Karpas-422 (cell line): ENCODE results near the gene TPRKB. TPM values are rescaled to one million over a fixed set of nuclear protein-coding genes. Genes with fewer than 3 reads are reported as not detected.
"Not testable (repeated sequence)": the region's sequence is repeated elsewhere in the genome, so short reads cannot be mapped to it uniquely, and the experiment has no call there.

ENCODE experiments used
- DNase-seq: peaks from one replicate; pipeline ENCODE4 v3.0.0-alpha.2; 2015
- H2AFZ ChIP-seq: fragments of 200-600 bp; sonication (generic); 2 replicates; pipeline ENCODE4 v1.6.1; 2014; ENCODE audit warnings: antibody characterized with exemption, low read length, mixed read lengths
- H3K27ac ChIP-seq: fragments of 200-600 bp; sonication (generic); 2 replicates; pipeline ENCODE4 v1.5.1; 2014; ENCODE audit warnings: mild to moderate bottlenecking, low read length, moderate library complexity
- H3K27me3 ChIP-seq: fragments of 200-600 bp; sonication (generic); 2 replicates; pipeline ENCODE4 v1.6.1; 2014; ENCODE audit warnings: low read length, mixed read lengths
- H3K36me3 ChIP-seq: fragments of 200-600 bp; sonication (generic); 2 replicates; pipeline ENCODE4 v1.6.1; 2014; ENCODE audit warnings: low read length, mixed read lengths; ENCODE audit not compliant: insufficient read depth
- H3K4me1 ChIP-seq: fragments of 200-600 bp; sonication (generic); 2 replicates; pipeline ENCODE4 v1.6.1; 2014; ENCODE audit warnings: mild to moderate bottlenecking, low read length, mixed read lengths
- H3K4me2 ChIP-seq: fragments of 200-600 bp; sonication (generic); 2 replicates; pipeline ENCODE4 v1.6.1; 2014; ENCODE audit warnings: low read length, low read depth, mild to moderate bottlenecking; ENCODE audit not compliant: poor library complexity, severe bottlenecking
- H3K4me3 ChIP-seq: fragments of 200-600 bp; sonication (generic); 2 replicates; pipeline ENCODE4 v1.5.1; 2014; ENCODE audit warnings: mild to moderate bottlenecking, antibody characterized with exemption, low read length, mixed read lengths
- H3K79me2 ChIP-seq: fragments of 200-600 bp; sonication (generic); 2 replicates; pipeline ENCODE4 v1.6.1; 2014; ENCODE audit warnings: mild to moderate bottlenecking, low read length, mixed read lengths
- H3K9ac ChIP-seq: fragments of 200-600 bp; sonication (generic); 2 replicates; pipeline ENCODE4 v1.6.0; 2014; ENCODE audit warnings: low read length
- H3K9me2 ChIP-seq: fragments of 200-600 bp; sonication (generic), shearing (Covaris generic); replicated peaks from 2 replicates; pipeline ENCODE4 v1.6.0; 2014; ENCODE audit warnings: mild to moderate bottlenecking, low read length, moderate library complexity; ENCODE audit not compliant: insufficient read depth
- H3K9me3 ChIP-seq: fragments of 300-700, 200-600 bp; sonication (generic); 2 replicates; pipeline ENCODE4 v1.6.1; 2014; ENCODE audit warnings: low read length, mixed read lengths
- H4K20me1 ChIP-seq: fragments of 200-600 bp; sonication (generic); 2 replicates; pipeline ENCODE4 v1.6.1; 2014; ENCODE audit warnings: mild to moderate bottlenecking, antibody characterized with exemption, low read length, low read depth; ENCODE audit not compliant: insufficient read depth
- total RNA-seq: library from RNA; depleted of rRNA; stranded (reverse); fragments of >200 nt; shearing (Covaris generic); gene quantifications from 2 replicates; pipeline ENCODE4 v1.2.3, GENCODE V29; 2014; ENCODE audit warnings: low replicate concordance; rRNA removed

Gene TPRKB
- total RNA-seq, result 37.4 and 78.0 TPM in 2 replicates

DNA sequence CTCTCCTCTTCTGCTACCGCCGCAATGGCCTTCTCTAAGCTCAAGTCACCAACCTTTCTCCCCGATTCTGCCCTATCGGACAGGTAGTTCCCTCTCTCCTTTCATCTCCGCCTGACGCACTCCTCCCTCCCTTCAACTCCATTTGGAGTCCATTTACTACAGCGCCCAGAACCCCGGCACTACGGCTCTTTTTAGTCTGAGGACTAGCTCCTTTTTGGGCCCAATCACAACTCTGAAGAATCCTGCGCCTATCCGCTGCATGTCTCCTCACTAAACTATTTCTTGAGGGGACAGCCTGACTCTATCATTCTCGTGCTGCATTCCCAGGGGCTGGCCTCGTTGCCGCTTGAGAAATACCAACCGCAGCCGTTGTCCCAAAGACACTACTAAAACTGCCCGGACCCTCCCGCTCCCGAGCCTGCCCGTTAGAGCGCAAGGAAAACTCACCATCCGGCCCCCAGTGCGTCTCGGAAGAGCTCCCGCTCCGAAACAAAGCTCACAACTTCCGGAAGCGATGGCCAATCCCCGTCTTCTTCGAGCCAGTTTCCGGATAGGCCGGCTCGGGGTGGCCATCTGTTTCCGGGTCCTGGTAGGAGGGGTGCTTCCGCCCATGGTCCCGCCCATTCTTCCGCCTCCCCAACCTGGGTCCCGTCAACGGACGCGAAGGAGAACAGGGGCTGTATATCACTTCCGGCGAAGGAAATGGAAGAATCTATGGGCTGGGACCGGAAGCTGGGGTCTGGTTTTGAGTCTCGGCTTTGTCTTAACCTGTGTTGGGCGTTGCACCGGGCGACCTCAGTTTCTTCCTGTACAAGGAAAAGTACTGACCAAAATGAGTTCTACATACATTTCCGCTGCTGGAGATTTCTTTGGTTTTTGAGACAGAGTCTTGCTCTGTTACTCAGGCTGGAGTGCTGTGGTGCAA, at the start of gene TPRKB:
Gene TPRKB (minus strand): TSS at position 491 of the 925 bp plus-strand sequence. CDS start 2,776 bp downstream, outside the sequence.
- peak within 1 kb of the TSS; percentile 93 for H3K4me2 ChIP-seq
- H3K9me3 ChIP-seq, result no peaks in the 10 kb centered on the region
- H3K79me2 ChIP-seq, result peaks cover 29% of the 10 kb centered on the region
- peak; percentile 100 for DNase-seq
- H3K27me3 ChIP-seq, result no peaks in the 10 kb centered on the region
- peak within 1 kb of the TSS; percentile 88 for H3K4me3 ChIP-seq
- H4K20me1 ChIP-seq, result peaks cover 7% of the 10 kb centered on the region; the same call in 1 of the 2 replicates
- peak within 1 kb of the TSS; percentile 45 for H2AFZ ChIP-seq
- H3K27ac ChIP-seq, result peak within 1 kb of the TSS; percentile 54
- H3K4me1 ChIP-seq, result peaks cover 20% of the 10 kb centered on the region
- H3K9ac ChIP-seq, result peak within 1 kb of the TSS; percentile 84
- H3K36me3 ChIP-seq, result peaks cover 26% of the 10 kb centered on the region
- no peaks in the 10 kb centered on the region for H3K9me2 ChIP-seq

- not testable (repeated sequence) for H3K9ac ChIP-seq, H3K27me3 ChIP-seq
Observed at GRCh38 chr2:73783883-73784282, 46.7 kb upstream of the TPRKB start, which contains the start of gene C2orf78. C2orf78 (plus strand) TSS chr2:73784183; CDS start chr2:73784310, 127 bp downstream.

GRCh38 chr2:73783402-73783801, 46.3 kb upstream of the TPRKB start:
- not testable (repeated sequence) for H3K27me3 ChIP-seq, H3K4me3 ChIP-seq, H3K9me3 ChIP-seq, H3K36me3 ChIP-seq, H3K4me2 ChIP-seq, DNase-seq, H3K9ac ChIP-seq, H3K27ac ChIP-seq, H4K20me1 ChIP-seq, H3K9me2 ChIP-seq
- Histone ChIP-seq H3K79me2 (peaks cover 15% of the 10 kb centered on the region), H3K4me1 (peaks cover 15% of the 10 kb centered on the region), H2AFZ (0 out of 2 replicates have a peak overlapping the region, but pooled peaks have one; percentile 38)

More at GRCh38 chr2:73783883-73784282, 46.7 kb upstream of the TPRKB start, which contains the start of gene C2orf78:
- Histone ChIP-seq H3K79me2 (peaks cover 10% of the 10 kb centered on the region), H2AFZ (0 out of 2 replicates have a peak within 1 kb of the TSS, but pooled peaks have one; percentile 38), H3K4me1 (peaks cover 10% of the 10 kb centered on the region)
- not testable (repeated sequence) for H3K9me3 ChIP-seq, H3K9me2 ChIP-seq, H4K20me1 ChIP-seq, H3K36me3 ChIP-seq, H3K4me2 ChIP-seq, H3K4me3 ChIP-seq, DNase-seq, H3K27ac ChIP-seq

DNA sequence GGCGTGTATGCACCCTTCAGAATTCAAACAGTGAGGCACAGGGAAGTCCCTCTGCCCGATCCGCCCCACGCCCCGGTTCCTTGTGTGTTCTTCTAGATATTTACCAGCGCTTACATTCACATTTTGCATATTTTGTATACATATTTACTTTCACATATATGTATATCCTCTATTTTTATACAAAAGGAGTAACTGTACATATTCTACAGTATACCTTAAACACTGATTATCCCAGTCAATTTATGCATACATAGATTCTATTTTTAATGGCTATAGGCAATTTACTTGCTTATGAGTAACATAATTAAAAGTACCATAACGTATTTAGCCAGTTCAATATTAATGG, 43.1 kb upstream of the TPRKB start:
- H3K27ac ChIP-seq, result no peak overlapping the region
- no peaks in the 10 kb centered on the region for H3K27me3 ChIP-seq
- peak overlapping the region; percentile 81 for H3K4me3 ChIP-seq
- H3K9me2 ChIP-seq, result no peaks in the 10 kb centered on the region
- no peaks in the 10 kb centered on the region for H3K9me3 ChIP-seq
- peak overlapping the region; percentile 91 for H3K4me2 ChIP-seq
- peaks cover 19% of the 10 kb centered on the region for H3K4me1 ChIP-seq
- peak overlapping the region; percentile 89 for H3K9ac ChIP-seq
- peak overlapping the region; percentile 84 for H2AFZ ChIP-seq
- 0 out of 2 replicates have a peak, but pooled peaks cover 4% of the 10 kb centered on the region for H4K20me1 ChIP-seq
- peaks cover 16% of the 10 kb centered on the region for H3K36me3 ChIP-seq
- DNase-seq, result no peak
- peaks cover 36% of the 10 kb centered on the region for H3K79me2 ChIP-seq

GRCh38 chr2:73779467-73780236, 42.5 kb upstream of the TPRKB start, which contains the start of gene DUSP11:
DUSP11 (minus strand) TSS chr2:73780103; CDS start chr2:73779974, 129 bp downstream.
- Histone ChIP-seq H3K27me3 (no peaks in the 10 kb centered on the region), H4K20me1 (0 out of 2 replicates have a peak, but pooled peaks cover 4% of the 10 kb centered on the region), H3K9me2 (no peaks in the 10 kb centered on the region), H3K79me2 (peaks cover 40% of the 10 kb centered on the region), H3K9me3 (no peaks in the 10 kb centered on the region), H3K4me2 (peak within 1 kb of the TSS; percentile 91), H3K4me1 (peaks cover 19% of the 10 kb centered on the region), H3K27ac (peak within 1 kb of the TSS; percentile 26; the same call in 1 of the 2 replicates), H3K36me3 (peaks cover 20% of the 10 kb centered on the region), H2AFZ (peak within 1 kb of the TSS; percentile 84), H3K4me3 (peak within 1 kb of the TSS; percentile 81), H3K9ac (peak within 1 kb of the TSS; percentile 89)
- DNase-seq, result peak; percentile 100

GRCh38 chr2:73778867-73779466, 41.8 kb upstream of the TPRKB start:
- not testable (repeated sequence) for H3K9me2 ChIP-seq, H4K20me1 ChIP-seq, DNase-seq, H3K27ac ChIP-seq, H3K27me3 ChIP-seq, H3K9me3 ChIP-seq
- peak overlapping the region; percentile 89 for H3K9ac ChIP-seq
- peaks cover 19% of the 10 kb centered on the region for H3K4me1 ChIP-seq
- peak overlapping the region; percentile 81 for H3K4me3 ChIP-seq
- H3K79me2 ChIP-seq, result peaks cover 46% of the 10 kb centered on the region
- peak overlapping the region; percentile 81; the same call in 1 of the 2 replicates for H2AFZ ChIP-seq
- H3K4me2 ChIP-seq, result peak overlapping the region; percentile 91
- H3K36me3 ChIP-seq, result peaks cover 27% of the 10 kb centered on the region

GRCh38 chr2:73776869-73777519, 39.8 kb upstream of the TPRKB start:
- H3K9me3 ChIP-seq, result no peaks in the 10 kb centered on the region

More at GRCh38 chr2:73776869-73777519, 39.8 kb upstream of the TPRKB start:
- H4K20me1 ChIP-seq, result 0 out of 2 replicates have a peak, but pooled peaks cover 4% of the 10 kb centered on the region
- H3K4me1 ChIP-seq, result peaks cover 19% of the 10 kb centered on the region
- no peaks in the 10 kb centered on the region for H3K27me3 ChIP-seq
- no peak overlapping the region for H3K9ac ChIP-seq
- DNase-seq, result no peak
- H3K79me2 ChIP-seq, result peaks cover 59% of the 10 kb centered on the region
- H3K27ac ChIP-seq, result no peak overlapping the region
- H3K4me2 ChIP-seq, result no peak overlapping the region
- no peak overlapping the region for H2AFZ ChIP-seq
- H3K9me2 ChIP-seq, result no peaks in the 10 kb centered on the region
- peaks cover 47% of the 10 kb centered on the region for H3K36me3 ChIP-seq
- H3K4me3 ChIP-seq, result no peak overlapping the region
